ENCODE measurements around the gene ASCL5.

The ASCL5 gene

GRCh38 chr1:201080135-201080534 lies 46.8 kb downstream of the ASCL5 start:
- no peaks in the 10 kb centered on the region for H3K9me3 Mint-ChIP-seq
- no peaks in the 10 kb centered on the region for H3K27me3 Mint-ChIP-seq
- ATAC-seq = no peak
- H3K4me1 Mint-ChIP-seq = no peaks in the 10 kb centered on the region
- H3K36me3 Mint-ChIP-seq (ENCODE audit: low read depth) = no peaks in the 10 kb centered on the region
- no peak for DNase-seq
- H3K27ac Mint-ChIP-seq = no peak overlapping the region
- no peak overlapping the region for H3K4me3 Mint-ChIP-seq

- no peaks in the 10 kb centered on the region for H3K9me3 Mint-ChIP-seq
- H3K27ac Mint-ChIP-seq = no peak overlapping the region
- no peak for ATAC-seq
- no peaks in the 10 kb centered on the region for H3K4me1 Mint-ChIP-seq
- H3K4me3 Mint-ChIP-seq = no peak overlapping the region
- H3K27me3 Mint-ChIP-seq = no peaks in the 10 kb centered on the region
- no peaks in the 10 kb centered on the region for H3K36me3 Mint-ChIP-seq (ENCODE audit: low read depth)
- no peak for DNase-seq
Measured at GRCh38 chr1:201077736-201078135, 49.2 kb downstream of the ASCL5 start.

GRCh38 chr1:201077116-201077515 lies 49.9 kb downstream of the ASCL5 start:
- Mint-ChIP-seq H3K4me3 (no peak overlapping the region), H3K9me3 (no peaks in the 10 kb centered on the region), H3K27ac (no peak overlapping the region), H3K36me3 (ENCODE audit: low read depth) (no peaks in the 10 kb centered on the region), H3K4me1 (no peaks in the 10 kb centered on the region), H3K27me3 (no peaks in the 10 kb centered on the region)
- ATAC-seq (no peak), DNase-seq (no peak)

GRCh38 chr1:201076092-201076491 lies 50.9 kb downstream of the ASCL5 start:
- no peak for DNase-seq
- H3K36me3 Mint-ChIP-seq (ENCODE audit: low read depth) = no peaks in the 10 kb centered on the region
- H3K4me1 Mint-ChIP-seq = no peaks in the 10 kb centered on the region
- H3K27ac Mint-ChIP-seq = no peak overlapping the region
- no peaks in the 10 kb centered on the region for H3K27me3 Mint-ChIP-seq
- ATAC-seq = no peak
- no peak overlapping the region for H3K4me3 Mint-ChIP-seq
- no peaks in the 10 kb centered on the region for H3K9me3 Mint-ChIP-seq

- no peaks in the 10 kb centered on the region for H3K9me3 Mint-ChIP-seq
- H3K36me3 Mint-ChIP-seq (ENCODE audit: low read depth) = no peaks in the 10 kb centered on the region
- no peaks in the 10 kb centered on the region for H3K4me1 Mint-ChIP-seq
- no peak overlapping the region for H3K4me3 Mint-ChIP-seq
- no peak for ATAC-seq
- DNase-seq = no peak
- no peaks in the 10 kb centered on the region for H3K27me3 Mint-ChIP-seq
- H3K27ac Mint-ChIP-seq = no peak overlapping the region
Measured at GRCh38 chr1:201074018-201074417, 53.0 kb downstream of the ASCL5 start.

- DNase-seq (no peak), ATAC-seq (no peak)
- H3K36me3 Mint-ChIP-seq (ENCODE audit: low read depth) = no peaks in the 10 kb centered on the region
- H3K9me3 Mint-ChIP-seq = no peaks in the 10 kb centered on the region
- H3K4me1 Mint-ChIP-seq = no peaks in the 10 kb centered on the region
- H3K27me3 Mint-ChIP-seq = no peaks in the 10 kb centered on the region
- no peak overlapping the region for H3K27ac Mint-ChIP-seq
- H3K4me3 Mint-ChIP-seq = no peak overlapping the region
Measured at GRCh38 chr1:201072922-201073321, 54.1 kb downstream of the ASCL5 start.

DNA sequence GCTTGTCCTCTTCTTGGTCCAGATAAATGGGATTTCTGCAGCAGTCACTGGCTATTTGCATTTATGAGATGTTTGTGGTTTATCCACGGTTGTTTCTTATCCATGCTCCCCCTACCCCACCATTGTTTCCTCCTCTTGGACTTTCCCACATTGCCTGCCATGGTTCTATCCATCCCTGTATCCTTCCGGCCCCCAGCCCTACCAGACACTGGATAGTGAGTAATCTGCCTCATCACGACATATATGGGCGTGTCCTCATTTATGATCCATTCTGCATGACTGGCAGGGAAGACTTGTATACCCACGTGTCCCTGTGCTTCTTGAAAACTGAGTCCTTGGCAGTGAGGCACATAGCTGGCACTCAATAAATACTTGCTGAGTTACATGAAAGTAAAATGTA lies 54.8 kb downstream of the ASCL5 start:
- Mint-ChIP-seq H3K27ac (no peak overlapping the region), H3K4me3 (no peak overlapping the region), H3K4me1 (no peaks in the 10 kb centered on the region), H3K9me3 (no peaks in the 10 kb centered on the region), H3K27me3 (no peaks in the 10 kb centered on the region), H3K36me3 (ENCODE audit: low read depth) (no peaks in the 10 kb centered on the region)
- no peak for ATAC-seq
- no peak for DNase-seq

DNA sequence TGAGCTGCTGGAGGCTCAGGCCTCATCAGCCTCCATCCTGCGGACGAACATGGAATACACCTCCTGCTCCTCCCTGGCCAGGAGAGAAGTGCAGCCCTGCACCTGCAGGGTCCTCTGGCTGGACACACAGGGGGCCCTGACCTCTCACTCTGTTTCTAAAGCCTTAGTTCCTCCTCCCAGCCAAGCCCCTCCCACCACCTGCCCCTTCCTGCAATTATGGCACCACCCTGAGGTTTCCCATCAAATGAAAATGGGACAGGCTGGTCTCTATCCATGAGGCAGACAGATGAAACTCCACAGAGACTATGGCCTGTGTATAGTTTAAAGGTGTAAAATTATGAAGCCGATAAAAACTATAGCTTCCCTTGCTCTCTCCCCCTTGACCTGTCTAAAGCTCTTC lies 57.3 kb downstream of the ASCL5 start:
- Mint-ChIP-seq H3K4me1 (no peaks in the 10 kb centered on the region), H3K4me3 (no peak overlapping the region), H3K27me3 (no peaks in the 10 kb centered on the region), H3K27ac (no peak overlapping the region), H3K36me3 (ENCODE audit: low read depth) (no peaks in the 10 kb centered on the region), H3K9me3 (no peaks in the 10 kb centered on the region)
- ATAC-seq (no peak), DNase-seq (no peak)

GRCh38 chr1:201068976-201069375 lies 58.0 kb downstream of the ASCL5 start:
- H3K27ac Mint-ChIP-seq = no peak overlapping the region
- H3K36me3 Mint-ChIP-seq (ENCODE audit: low read depth) = no peaks in the 10 kb centered on the region
- ATAC-seq = no peak
- H3K4me1 Mint-ChIP-seq = no peaks in the 10 kb centered on the region
- DNase-seq = no peak
- no peaks in the 10 kb centered on the region for H3K9me3 Mint-ChIP-seq
- H3K4me3 Mint-ChIP-seq = no peak overlapping the region
- peaks cover 1% of the 10 kb centered on the region for H3K27me3 Mint-ChIP-seq

DNA sequence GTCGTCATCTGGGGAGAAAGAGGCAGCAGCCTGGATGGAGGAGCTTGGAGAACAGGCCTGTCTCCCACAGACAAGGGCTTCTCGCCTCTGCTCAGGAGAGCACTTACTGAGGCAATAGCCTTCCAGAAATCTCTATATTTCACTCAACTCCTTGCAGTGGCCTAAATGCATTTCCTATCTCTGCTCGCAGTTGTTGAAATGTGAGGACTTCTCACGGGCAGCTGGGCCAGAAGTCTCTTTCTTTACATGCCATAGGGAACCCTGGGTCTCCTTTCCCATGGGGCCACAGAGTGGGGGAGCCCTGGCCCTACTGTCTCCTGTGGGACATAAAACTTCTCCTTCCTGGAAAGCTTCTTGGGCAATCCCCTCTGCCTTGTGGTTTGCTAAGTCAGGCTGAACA lies 60.0 kb downstream of the ASCL5 start:
- no peaks in the 10 kb centered on the region for H3K9me3 Mint-ChIP-seq
- H3K27ac Mint-ChIP-seq = no peak overlapping the region
- H3K4me1 Mint-ChIP-seq = no peaks in the 10 kb centered on the region
- ATAC-seq (no peak), DNase-seq (no peak)
- no peaks in the 10 kb centered on the region for H3K36me3 Mint-ChIP-seq (ENCODE audit: low read depth)
- peaks cover 1% of the 10 kb centered on the region for H3K27me3 Mint-ChIP-seq
- no peak overlapping the region for H3K4me3 Mint-ChIP-seq

DNA sequence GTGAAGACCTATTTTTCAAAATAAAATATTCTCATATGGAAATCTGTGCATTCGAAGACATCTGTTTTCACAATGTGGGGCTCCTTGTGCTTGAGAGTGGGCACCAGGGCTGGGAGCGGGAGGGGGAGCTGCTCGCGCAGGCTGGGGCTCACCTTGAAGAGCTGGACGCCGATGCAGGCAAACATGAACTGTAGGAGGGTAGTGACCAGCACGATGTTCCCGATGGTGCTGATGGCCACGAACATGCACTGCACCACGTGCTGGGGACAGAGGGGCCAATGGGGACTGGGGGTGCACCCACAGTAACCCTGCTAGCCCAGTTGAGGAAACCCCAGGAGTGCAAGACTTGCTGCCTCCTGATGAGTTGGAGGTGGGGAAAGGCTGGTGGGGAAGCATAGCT lies 61.3 kb downstream of the ASCL5 start:
- Mint-ChIP-seq H3K4me3 (no peak overlapping the region), H3K27ac (no peak overlapping the region), H3K9me3 (no peaks in the 10 kb centered on the region), H3K4me1 (no peaks in the 10 kb centered on the region), H3K27me3 (peaks cover 1% of the 10 kb centered on the region), H3K36me3 (ENCODE audit: low read depth) (no peaks in the 10 kb centered on the region)
- no peak for DNase-seq
- no peak for ATAC-seq

DNA sequence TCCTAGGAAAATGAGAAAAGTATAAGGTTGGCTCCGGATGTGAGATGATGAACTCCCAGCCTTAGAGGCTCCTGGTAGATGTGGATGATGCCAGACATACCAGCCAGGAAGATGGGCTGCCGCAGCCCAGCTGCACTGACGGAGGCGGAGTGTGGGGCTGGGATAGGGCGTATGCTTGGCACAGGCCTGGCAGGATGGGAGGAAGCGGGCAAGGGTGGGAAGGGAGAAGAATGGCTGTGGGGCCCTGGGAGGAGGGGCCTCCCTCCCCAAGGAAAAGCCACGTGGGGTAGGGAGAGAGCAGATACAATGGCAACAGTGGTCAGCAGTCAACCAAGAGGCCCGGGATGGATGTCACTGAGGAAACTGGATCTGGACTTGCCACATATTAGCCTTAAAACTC lies 62.2 kb downstream of the ASCL5 start:
- ATAC-seq = no peak
- peaks cover 1% of the 10 kb centered on the region for H3K27me3 Mint-ChIP-seq
- no peak overlapping the region for H3K27ac Mint-ChIP-seq
- H3K4me3 Mint-ChIP-seq = no peak overlapping the region
- no peaks in the 10 kb centered on the region for H3K9me3 Mint-ChIP-seq
- DNase-seq = no peak
- H3K36me3 Mint-ChIP-seq (ENCODE audit: low read depth) = no peaks in the 10 kb centered on the region
- no peaks in the 10 kb centered on the region for H3K4me1 Mint-ChIP-seq
